Measurements from ENCODE around the gene KLHDC4. TPM values are rescaled to one million over a fixed set of nuclear protein-coding genes. Genes with fewer than 3 reads are reported as not detected.

The KLHDC4 gene
- total and polyA plus RNA-seq, 4 donors: 8.2 to 27.6 (median 14.2) TPM

- Histone ChIP-seq H3K9me3 (ENCODE audit: control insufficient read depth in 4 of 4, low read length in 3 of 4) (no peaks in the 10 kb centered on the region), H3K4me1 (ENCODE audit: control insufficient read depth in 4 of 4, insufficient read depth in 4 of 4, low read length in 3 of 4) (no peaks in the 10 kb centered on the region), H3K4me3 (ENCODE audit: low read depth in 1 of 3, low read length in 3 of 3) (no peak overlapping the region), H3K9ac (ENCODE audit: low read depth in 1 of 2, low read length in 2 of 2) (no peak overlapping the region), H3K27me3 (ENCODE audit: control insufficient read depth in 4 of 4, insufficient read depth in 4 of 4, low read length in 3 of 4) (no peaks in the 10 kb centered on the region), H3K27ac (ENCODE audit: low read depth in 1 of 2, low read length in 2 of 2) (no peak overlapping the region), H3K36me3 (ENCODE audit: control insufficient read depth in 4 of 4, insufficient read depth in 3 of 4, low read depth in 1 of 4, low read length in 3 of 4) (peaks cover 0 to 3% (median under 1%) of the 10 kb centered on the region in 4 donors)
- WGBS: 67% methylated on average over 33 of the region's 33 CpGs
- no peak for DNase-seq (ENCODE audit: low spot score)
- no peak for TF ChIP-seq SP1 (IDR thresholded peaks at IDR 0.05)
- TF ChIP-seq NR2F2 (IDR thresholded peaks at IDR 0.05): no peak
- no peak for TF ChIP-seq YY1 (IDR thresholded peaks at IDR 0.05)
- TF ChIP-seq RAD21 (IDR thresholded peaks at IDR 0.05): no peak
- TF ChIP-seq RXRA (IDR thresholded peaks at IDR 0.05): no peak
- no peak for TF ChIP-seq HNF4A (conservative IDR thresholded peaks at IDR 0.05)
- TF ChIP-seq GABPA (IDR thresholded peaks at IDR 0.05 in 1 of 2, conservative IDR thresholded peaks at IDR 0.05 in 1 of 2): no peak
- no peak for TF ChIP-seq CTCF (IDR thresholded peaks at IDR 0.05; ENCODE audit: low read depth, low read length, missing input control)
- TF ChIP-seq ATF3 (IDR thresholded peaks at IDR 0.05): no peak
- no peak for TF ChIP-seq ZBTB33 (IDR thresholded peaks at IDR 0.05)
- TF ChIP-seq REST (IDR thresholded peaks at IDR 0.05): no peak
- no peak for TF ChIP-seq JUND (IDR thresholded peaks at IDR 0.05)
- no peak for TF ChIP-seq FOXA2 (IDR thresholded peaks at IDR 0.05)
Measured at GRCh38 chr16:87690911-87691685, 74.7 kb downstream of the KLHDC4 start.

GRCh38 chr16:87689956-87690465, 75.8 kb downstream of the KLHDC4 start:
- WGBS: 92% methylated on average over 46 of the region's 46 CpGs
- H3K9ac ChIP-seq (ENCODE audit: low read depth in 1 of 2, low read length in 2 of 2): no peak overlapping the region
- no peak overlapping the region for H3K27ac ChIP-seq (ENCODE audit: low read depth in 1 of 2, low read length in 2 of 2)
- H3K9me3 ChIP-seq (ENCODE audit: control insufficient read depth in 4 of 4, low read length in 3 of 4): no peaks in the 10 kb centered on the region
- no peaks in the 10 kb centered on the region for H3K36me3 ChIP-seq (ENCODE audit: control insufficient read depth in 4 of 4, insufficient read depth in 3 of 4, low read depth in 1 of 4, low read length in 3 of 4)
- DNase-seq (ENCODE audit: low spot score): no peak
- H3K4me1 ChIP-seq (ENCODE audit: control insufficient read depth in 4 of 4, insufficient read depth in 4 of 4, low read length in 3 of 4): no peaks in the 10 kb centered on the region
- no peak overlapping the region for H3K4me3 ChIP-seq (ENCODE audit: low read depth in 1 of 3, low read length in 3 of 3)
- H3K27me3 ChIP-seq (ENCODE audit: control insufficient read depth in 4 of 4, insufficient read depth in 4 of 4, low read length in 3 of 4): no peaks in the 10 kb centered on the region
- TF ChIP-seq HNF4A (conservative IDR thresholded peaks at IDR 0.05) (no peak), FOXA1 (IDR thresholded peaks at IDR 0.05) (no peak), REST (IDR thresholded peaks at IDR 0.05) (no peak), NR2F2 (IDR thresholded peaks at IDR 0.05) (no peak), CTCF (IDR thresholded peaks at IDR 0.05; ENCODE audit: low read depth, low read length, missing input control) (no peak), ATF3 (IDR thresholded peaks at IDR 0.05) (no peak)

Data from liver (tissue), 9 donors.